Thyroid gland (tissue), 4 donors: ENCODE measurements around the gene TMEM207. TPM values are rescaled to one million over a fixed set of nuclear protein-coding genes. Genes with fewer than 3 reads are reported as not detected.

Source experiments
- DNase-seq, 2 donors: peaks; one replicate each; pipeline ENCODE4 v3.0.0-alpha.2; 2019
- H3K27ac ChIP-seq, 3 donors: fragments of 200-600 bp; sonication (generic); 1 replicate in 2 of 3; 2 replicates in 1 of 3; pipeline ENCODE4 v1.5.1; 2016 to 2019; ENCODE audit warnings: mild to moderate bottlenecking in 1 of 3, moderate library complexity in 1 of 3
- H3K27me3 ChIP-seq: fragments of 200-600 bp; sonication (generic); one replicate; pipeline ENCODE4 v1.5.1; 2019
- H3K36me3 ChIP-seq, 2 donors: fragments of 200-600 bp; sonication (generic); one replicate each; pipeline ENCODE4 v1.5.1; 2016 to 2019
- H3K4me1 ChIP-seq, 2 donors: fragments of 200-600 bp; sonication (generic); one replicate each; pipeline ENCODE4 v1.5.1; 2017 to 2019
- H3K4me3 ChIP-seq, 3 donors: fragments of 200-600 bp; sonication (generic); replicated peaks in 1 of 3; 1 replicate in 2 of 3; 2 replicates in 1 of 3; pipeline ENCODE4 v1.5.1; 2016; ENCODE audit warnings: mild to moderate bottlenecking in 1 of 3
- H3K9me3 ChIP-seq: fragments of 200-600 bp; sonication (generic); one replicate; pipeline ENCODE4 v1.5.1; 2017
- POLR2A ChIP-seq, 2 donors: fragments of 450-650 bp; IDR thresholded peaks; one replicate each; pipeline ENCODE4 v1.6.1; 2017; ENCODE audit warnings: antibody characterized with exemption in 2 of 2, mild to moderate bottlenecking in 2 of 2, moderate library complexity in 1 of 2
- WGBS, 2 donors: methylation state at CpG; one replicate each; pipeline ENCODE4 v1.1.5; 2017; 5-methylcytosine and 5-hydroxymethylcytosine counted together
- intact Hi-C: fragments of 100-400 bp; cut with DNase I; formaldehyde crosslinking; loops from one replicate; pipeline ENCODE4 v1.15.1; 2023
- total RNA-seq, 4 donors: library from RNA; depleted of rRNA; stranded (reverse); fragments of >200 nt; gene quantifications; one replicate each; pipeline ENCODE4 v1.2.3, GENCODE V29; 2016
- TF ChIP-seq, protein P1 (sequence below), 6 experiments: fragments of 200-600 bp in 3 of 6; fragments of 450-650 bp in 3 of 6; sonication (generic) in 3 of 6; IDR thresholded peaks; one replicate each; pipeline ENCODE4 v1.5.1; 2016 to 2019; ENCODE audit warnings: antibody characterized with exemption in 6 of 6, mild to moderate bottlenecking in 2 of 6, inconsistent platforms in 1 of 6, moderate library complexity in 1 of 6

The TMEM207 gene
- total RNA-seq, 4 donors from 2014 or later = not detected

DNA sequence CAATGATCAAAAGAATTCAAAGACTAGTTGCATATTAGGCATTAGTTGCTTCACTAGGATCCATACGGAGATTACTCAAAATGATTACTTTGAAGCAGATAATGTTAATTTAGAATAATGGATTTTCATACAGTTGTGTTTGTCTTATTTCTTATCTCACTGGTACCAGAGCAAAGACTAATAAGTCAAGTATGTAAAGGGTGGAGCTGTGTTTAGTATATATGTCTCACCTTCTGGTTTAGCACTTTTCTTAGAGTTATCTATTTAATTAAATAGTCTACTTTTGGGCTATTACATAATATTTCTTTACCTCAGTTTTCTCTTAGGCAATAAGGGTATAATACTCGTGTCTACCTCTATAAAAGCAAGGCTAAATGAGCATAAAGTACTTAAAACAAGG is 18.8 kb downstream of the TMEM207 start:
- intact Hi-C loops = no loop called here
- Histone ChIP-seq H3K4me3 (no peak overlapping the region), H3K4me1 (no peaks in the 10 kb centered on the region), H3K27me3 (no peaks in the 10 kb centered on the region), H3K9me3 (no peaks in the 10 kb centered on the region), H3K27ac (no peak overlapping the region), H3K36me3 (no peaks in the 10 kb centered on the region)
- DNase-seq = no peak
- TF ChIP-seq, protein P1, sequence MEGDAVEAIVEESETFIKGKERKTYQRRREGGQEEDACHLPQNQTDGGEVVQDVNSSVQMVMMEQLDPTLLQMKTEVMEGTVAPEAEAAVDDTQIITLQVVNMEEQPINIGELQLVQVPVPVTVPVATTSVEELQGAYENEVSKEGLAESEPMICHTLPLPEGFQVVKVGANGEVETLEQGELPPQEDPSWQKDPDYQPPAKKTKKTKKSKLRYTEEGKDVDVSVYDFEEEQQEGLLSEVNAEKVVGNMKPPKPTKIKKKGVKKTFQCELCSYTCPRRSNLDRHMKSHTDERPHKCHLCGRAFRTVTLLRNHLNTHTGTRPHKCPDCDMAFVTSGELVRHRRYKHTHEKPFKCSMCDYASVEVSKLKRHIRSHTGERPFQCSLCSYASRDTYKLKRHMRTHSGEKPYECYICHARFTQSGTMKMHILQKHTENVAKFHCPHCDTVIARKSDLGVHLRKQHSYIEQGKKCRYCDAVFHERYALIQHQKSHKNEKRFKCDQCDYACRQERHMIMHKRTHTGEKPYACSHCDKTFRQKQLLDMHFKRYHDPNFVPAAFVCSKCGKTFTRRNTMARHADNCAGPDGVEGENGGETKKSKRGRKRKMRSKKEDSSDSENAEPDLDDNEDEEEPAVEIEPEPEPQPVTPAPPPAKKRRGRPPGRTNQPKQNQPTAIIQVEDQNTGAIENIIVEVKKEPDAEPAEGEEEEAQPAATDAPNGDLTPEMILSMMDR (IDR thresholded peaks at IDR 0.05) = no peak
- TF ChIP-seq POLR2A (IDR thresholded peaks at IDR 0.05) = no peak
- 89 to 90% methylated on average over 2 of the region's 2 CpGs for WGBS, 2 donors

DNA sequence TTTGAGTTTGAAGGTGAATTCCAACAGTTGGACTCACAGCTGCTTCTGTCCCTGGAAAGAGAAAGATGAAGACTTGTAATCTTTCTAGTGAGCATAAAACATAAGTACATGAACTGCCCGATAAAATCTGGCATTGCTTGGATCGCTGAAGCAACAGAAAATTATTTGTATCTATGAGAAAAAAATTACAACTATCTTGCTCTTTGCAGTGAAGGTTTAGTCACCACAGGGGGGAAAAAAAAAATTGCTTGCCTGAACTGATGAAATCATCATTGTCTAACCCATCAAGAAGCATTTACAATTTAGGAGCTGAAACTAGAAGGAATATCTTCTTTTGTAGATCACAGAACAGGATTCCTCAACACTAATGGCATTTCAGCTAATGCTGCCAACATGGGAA is 20.0 kb downstream of the TMEM207 start:
- DNase-seq = no peak
- no peak overlapping the region for H3K27ac ChIP-seq
- H3K36me3 ChIP-seq = no peaks in the 10 kb centered on the region
- intact Hi-C loops = loop anchor here (10.0 kb wide), 1 partner anchor 465 kb away; no protein-coding TSS in a partner anchor
- no peaks in the 10 kb centered on the region for H3K4me1 ChIP-seq
- H3K9me3 ChIP-seq = no peaks in the 10 kb centered on the region
- 91 to 97% methylated on average over 2 of the region's 2 CpGs for WGBS, 2 donors
- no peaks in the 10 kb centered on the region for H3K27me3 ChIP-seq
- H3K4me3 ChIP-seq = no peak overlapping the region
- TF ChIP-seq, protein P1 (IDR thresholded peaks at IDR 0.05) = no peak
- no peak for TF ChIP-seq POLR2A (IDR thresholded peaks at IDR 0.05)

DNA sequence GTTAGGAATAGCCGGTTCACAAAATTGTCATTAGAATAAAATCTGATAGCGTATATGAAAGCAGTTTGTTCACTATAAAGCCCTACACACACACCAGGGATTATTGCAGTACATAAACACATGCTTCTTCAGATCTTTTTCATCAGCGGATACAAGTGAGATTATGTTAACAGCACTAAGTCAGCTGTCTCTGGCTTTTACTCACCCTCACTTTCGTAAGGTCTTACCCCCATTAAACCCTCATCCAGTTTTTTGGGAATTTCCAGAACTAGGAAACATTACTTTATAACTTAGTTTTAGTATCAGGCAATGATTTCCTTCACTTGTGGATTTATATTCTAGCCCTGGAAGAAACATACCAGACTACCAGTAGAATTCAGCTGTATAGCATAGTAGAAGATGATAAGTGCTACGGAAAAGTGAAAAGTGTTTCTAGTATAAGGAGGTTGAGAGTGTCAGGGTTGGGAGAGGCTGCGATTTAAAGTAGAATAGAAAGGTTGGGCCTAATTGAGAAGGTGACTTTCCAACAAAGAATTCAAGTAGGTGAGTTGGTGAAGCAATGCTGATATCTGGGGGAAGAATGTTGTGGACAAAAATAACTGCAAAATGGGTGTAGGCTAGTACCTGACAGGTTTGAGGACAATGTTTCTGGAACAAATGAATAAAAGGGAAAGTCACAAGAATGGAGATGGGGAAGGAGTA is 22.7 kb downstream of the TMEM207 start:
- Histone ChIP-seq H3K4me3 (no peak overlapping the region), H3K9me3 (no peaks in the 10 kb centered on the region), H3K36me3 (no peaks in the 10 kb centered on the region), H3K27me3 (no peaks in the 10 kb centered on the region), H3K27ac (no peak overlapping the region), H3K4me1 (no peaks in the 10 kb centered on the region)
- TF ChIP-seq, protein P1 (IDR thresholded peaks at IDR 0.05) = no peak
- TF ChIP-seq POLR2A (IDR thresholded peaks at IDR 0.05) = no peak
- 79 to 88% methylated on average over 6 of the region's 6 CpGs for WGBS, 2 donors
- intact Hi-C loops = loop anchor here (10.0 kb wide), 1 partner anchor 462 kb away; no protein-coding TSS in a partner anchor
- DNase-seq = no peak

DNA sequence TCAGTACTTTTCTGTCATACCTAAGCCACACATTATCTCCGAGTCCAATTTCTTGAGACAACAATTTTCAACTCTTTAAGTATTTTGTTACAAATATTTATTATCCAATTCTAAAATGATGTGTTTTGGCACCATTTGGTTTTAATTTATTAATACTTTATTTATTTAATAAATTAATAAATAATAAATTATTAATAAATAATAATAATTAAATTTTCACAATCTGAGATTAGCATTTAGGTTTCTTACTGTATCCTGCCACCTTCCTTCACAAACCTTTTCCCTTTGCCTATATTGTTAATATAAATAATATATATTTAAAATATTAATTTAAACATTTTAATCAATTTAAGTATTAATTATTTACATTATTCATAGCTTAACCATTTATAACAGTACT is 23.9 kb downstream of the TMEM207 start:
- intact Hi-C loops = loop anchor here (10.0 kb wide), 1 partner anchor 461 kb away; no protein-coding TSS in a partner anchor
- Histone ChIP-seq H3K9me3 (no peaks in the 10 kb centered on the region), H3K36me3 (no peaks in the 10 kb centered on the region), H3K4me1 (no peaks in the 10 kb centered on the region), H3K4me3 (no peak overlapping the region), H3K27ac (no peak overlapping the region), H3K27me3 (no peaks in the 10 kb centered on the region)
- DNase-seq = no peak
- TF ChIP-seq POLR2A (IDR thresholded peaks at IDR 0.05) = no peak
- TF ChIP-seq, protein P1 (IDR thresholded peaks at IDR 0.05) = no peak
- WGBS, 2 donors = 92 to 97% methylated on average over 1 of the region's 1 CpG
